Measurements from ENCODE around the gene HEYL. TPM values are rescaled to one million over a fixed set of nuclear protein-coding genes. Genes with fewer than 3 reads are reported as not detected.

HEYL gene
- 0.19 and 0.53 TPM in 2 replicates for total RNA-seq

DNA sequence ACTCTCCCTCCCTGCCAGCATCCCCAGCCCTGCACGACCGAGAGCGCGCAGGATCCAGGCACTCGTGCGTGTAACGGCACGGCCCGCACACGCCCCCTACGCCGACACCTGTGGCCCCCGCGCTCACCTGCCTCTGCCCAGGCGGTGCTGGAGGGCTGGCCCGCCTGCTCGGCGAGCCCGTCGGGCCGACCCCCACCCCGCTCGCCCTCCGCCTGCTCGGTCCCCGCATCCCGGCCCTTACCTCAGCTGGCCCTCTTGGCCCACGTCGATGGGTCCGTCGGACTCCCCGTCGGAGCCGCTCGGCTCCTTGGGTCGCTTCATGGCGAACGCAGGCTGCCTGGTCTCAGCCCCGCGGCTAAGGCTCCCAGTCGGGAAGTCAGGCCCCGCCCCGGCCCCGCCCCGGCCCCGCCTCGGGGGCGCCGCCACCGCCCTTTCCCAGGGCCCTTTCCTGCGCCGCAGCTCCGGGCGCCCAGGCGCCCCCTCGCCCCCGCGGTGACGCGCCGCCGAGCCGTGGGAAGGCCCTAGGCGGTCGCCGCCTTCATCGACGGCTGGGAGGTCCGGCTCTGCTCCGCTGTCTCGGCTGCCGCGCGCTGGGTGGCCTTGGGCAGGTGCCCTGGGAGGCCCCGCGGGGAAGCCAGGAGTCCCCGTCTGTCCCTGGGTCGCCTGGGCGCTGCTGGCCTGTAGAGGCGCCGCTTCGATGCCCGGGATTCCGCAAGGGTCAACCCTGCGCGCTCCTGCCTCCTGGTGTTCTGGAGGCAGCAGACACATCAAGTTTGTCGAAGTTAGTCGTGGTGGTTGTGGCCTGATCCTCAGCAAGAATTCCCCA is at the start of gene HEYL:
HEYL (minus strand) TSS at position 339 of the 826 bp plus-strand sequence; CDS start at position 321, 18 bp downstream.

DNA sequence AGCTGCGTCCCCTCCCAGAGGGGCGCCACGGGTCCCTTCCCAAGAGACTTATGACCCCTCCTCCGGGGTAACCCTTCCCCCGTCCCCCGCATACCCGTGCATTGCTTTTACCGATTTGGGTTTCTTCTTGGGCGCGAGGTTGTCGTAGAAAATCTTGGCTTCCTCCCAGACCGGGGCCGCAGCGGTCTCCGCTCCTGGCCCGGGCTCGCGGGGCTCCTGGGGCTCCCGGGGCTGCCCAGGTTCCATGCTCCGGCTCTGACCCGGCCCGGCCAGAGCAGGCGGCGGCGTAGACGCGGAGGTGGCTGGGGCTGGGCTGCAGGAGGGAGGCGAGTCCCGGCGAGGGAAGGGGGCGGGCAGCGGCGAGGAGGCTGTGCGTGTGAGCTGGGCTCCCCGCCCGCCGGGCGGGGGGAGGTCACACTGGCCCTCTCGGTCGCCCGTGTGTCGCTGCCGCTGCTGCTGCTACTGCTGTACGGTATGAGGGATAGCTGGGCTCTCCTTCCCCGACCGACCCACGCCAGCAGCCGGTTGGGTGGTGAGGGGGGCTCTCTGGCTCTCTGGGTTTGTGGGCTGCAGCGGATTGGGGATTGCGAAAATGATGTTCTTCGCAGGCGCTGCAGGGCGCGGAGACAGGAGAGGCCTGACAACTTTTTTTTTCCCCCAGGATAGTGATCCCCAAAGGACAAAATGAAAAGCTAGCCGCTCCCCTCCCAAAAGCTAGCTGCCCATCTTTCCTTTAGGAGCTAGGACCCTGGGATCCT is 32.5 kb upstream of the HEYL start, which contains the start of gene NT5C1A:
NT5C1A (minus strand) TSS at position 315 of the 758 bp plus-strand sequence; CDS start at position 246, 69 bp downstream.

Other genes starting within 250 kb of the HEYL start
- 0.40 TPM in 1 of 2 replicates, not detected in the other for gene BMP8A, start 148.0 kb downstream of the HEYL start, total RNA-seq
- gene PABPC4, start 62.9 kb downstream of the HEYL start, total RNA-seq, result 194 and 196 TPM in 2 replicates
- gene NT5C1A, start 32.5 kb upstream of the HEYL start, total RNA-seq, result not detected in 2 replicates
- not detected in 2 replicates for gene HPCAL4, start 51.8 kb upstream of the HEYL start, total RNA-seq
- gene PPIE, start 99.2 kb upstream of the HEYL start, total RNA-seq, result 34.3 and 37.3 TPM in 2 replicates
- gene OXCT2, start 131.7 kb upstream of the HEYL start, total RNA-seq, result 0.99 and 5.4 TPM in 2 replicates
- under 0.01 TPM in 1 of 2 replicates, not detected in the other for gene BMP8B, start 149.2 kb upstream of the HEYL start, total RNA-seq
- 17.7 and 19.0 TPM in 2 replicates for gene TRIT1, start 243.9 kb upstream of the HEYL start, total RNA-seq

Data from aortic smooth muscle cell (primary cell).